ENCODE results near the gene TMEM63A. TPM values are rescaled to one million over a fixed set of nuclear protein-coding genes. Genes with fewer than 3 reads are reported as not detected.

The TMEM63A gene
- total RNA-seq, 1 experiment from 2014 or later: 115 TPM

DNA sequence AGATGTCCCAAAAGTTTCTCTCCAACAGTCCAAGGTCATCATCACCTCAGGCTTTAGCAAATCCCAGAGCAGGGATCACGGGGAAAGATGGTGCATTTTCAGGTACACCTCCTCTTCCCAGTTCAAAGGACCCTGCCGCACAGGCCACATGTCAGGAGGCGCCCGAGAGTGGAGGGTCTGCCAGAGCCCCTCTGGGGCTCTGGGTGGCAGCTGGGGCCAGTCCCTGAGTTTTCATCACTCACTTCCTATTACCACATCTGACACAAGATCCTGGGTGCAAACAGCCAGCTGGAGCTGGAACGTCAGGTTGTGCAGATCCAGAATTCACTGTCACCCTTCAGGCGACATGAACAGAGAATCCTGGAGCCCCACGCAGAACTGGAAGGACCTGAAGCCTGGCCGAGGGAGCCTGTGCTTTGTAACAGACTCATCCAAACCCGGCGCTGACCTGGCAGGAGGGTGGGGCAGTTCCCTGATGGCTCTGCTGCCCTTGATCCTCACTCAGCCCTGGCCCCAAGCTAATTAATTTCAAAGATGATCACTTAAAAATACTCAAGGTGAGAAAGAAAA is 8.8 kb downstream of the TMEM63A start:
- intact Hi-C loops (cut with micrococcal nuclease; ENCODE audit: unreplicated experiment): no loop called here
- H3K4me1 ChIP-seq (replicated peaks; ENCODE audit: insufficient read depth): peaks cover 78% of the 10 kb centered on the region
- H4K20me1 ChIP-seq (ENCODE audit: insufficient read depth): no peaks in the 10 kb centered on the region
- H2AFZ ChIP-seq: no peak overlapping the region
- no peak for DNase-seq
- peaks cover 31% of the 10 kb centered on the region for H3K79me2 ChIP-seq (ENCODE audit: low read depth)
- H3K4me2 ChIP-seq: no peak overlapping the region
- H3F3A ChIP-seq (ENCODE audit: insufficient read depth, low read depth): peaks cover 71% of the 10 kb centered on the region
- H3K36me3 ChIP-seq (ENCODE audit: low read depth): peaks cover 22% of the 10 kb centered on the region
- ChIA-PET POLR2A (ENCODE audit: unreplicated experiment) (no interaction called here), CTCF (no interaction called here)
- H3K4me3 ChIP-seq: no peak overlapping the region
- no peaks in the 10 kb centered on the region for H3K27me3 ChIP-seq (ENCODE audit: insufficient read depth, low read depth)
- no TSS peak for BruUV-seq (replicated peaks)
- no peak for TF ChIP-seq EZH2 (IDR thresholded peaks at IDR 0.05; ENCODE audit: low read depth)
- TF ChIP-seq, protein P1, sequence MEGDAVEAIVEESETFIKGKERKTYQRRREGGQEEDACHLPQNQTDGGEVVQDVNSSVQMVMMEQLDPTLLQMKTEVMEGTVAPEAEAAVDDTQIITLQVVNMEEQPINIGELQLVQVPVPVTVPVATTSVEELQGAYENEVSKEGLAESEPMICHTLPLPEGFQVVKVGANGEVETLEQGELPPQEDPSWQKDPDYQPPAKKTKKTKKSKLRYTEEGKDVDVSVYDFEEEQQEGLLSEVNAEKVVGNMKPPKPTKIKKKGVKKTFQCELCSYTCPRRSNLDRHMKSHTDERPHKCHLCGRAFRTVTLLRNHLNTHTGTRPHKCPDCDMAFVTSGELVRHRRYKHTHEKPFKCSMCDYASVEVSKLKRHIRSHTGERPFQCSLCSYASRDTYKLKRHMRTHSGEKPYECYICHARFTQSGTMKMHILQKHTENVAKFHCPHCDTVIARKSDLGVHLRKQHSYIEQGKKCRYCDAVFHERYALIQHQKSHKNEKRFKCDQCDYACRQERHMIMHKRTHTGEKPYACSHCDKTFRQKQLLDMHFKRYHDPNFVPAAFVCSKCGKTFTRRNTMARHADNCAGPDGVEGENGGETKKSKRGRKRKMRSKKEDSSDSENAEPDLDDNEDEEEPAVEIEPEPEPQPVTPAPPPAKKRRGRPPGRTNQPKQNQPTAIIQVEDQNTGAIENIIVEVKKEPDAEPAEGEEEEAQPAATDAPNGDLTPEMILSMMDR (conservative IDR thresholded peaks at IDR 0.05): no peak
- no peaks in the 10 kb centered on the region for H3K9me2 ChIP-seq (ENCODE audit: insufficient read depth)
- H3K27ac ChIP-seq: no peak overlapping the region
- H3K9me3 ChIP-seq (ENCODE audit: insufficient read depth, low read depth): no peaks in the 10 kb centered on the region

DNA sequence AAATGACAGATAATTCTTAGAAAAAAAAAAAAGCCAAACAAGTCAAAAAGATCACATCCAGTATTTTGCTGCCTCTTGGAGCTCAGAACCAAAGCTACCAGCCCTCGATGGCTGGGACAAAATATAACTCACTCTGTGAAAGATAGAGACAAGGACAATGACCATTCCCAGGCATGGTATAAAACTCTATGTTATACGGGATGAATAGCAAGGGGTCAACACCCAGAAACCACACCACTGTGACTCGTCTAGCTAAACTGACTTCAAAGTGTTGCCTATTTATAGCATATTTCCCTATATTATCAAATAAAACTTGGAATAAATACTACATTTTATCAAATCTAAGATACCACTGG is 10.1 kb downstream of the TMEM63A start:
- CTCF ChIA-PET: interaction anchor here (0.6 kb wide), 1 partner anchor 8 kb away, joined by 3 read pairs; no protein-coding TSS in a partner anchor
- peak overlapping the region; percentile 31 for H3K4me2 ChIP-seq
- POLR2A ChIA-PET (ENCODE audit: unreplicated experiment): no interaction called here
- peaks cover 58% of the 10 kb centered on the region for H3F3A ChIP-seq (ENCODE audit: insufficient read depth, low read depth)
- no peak for DNase-seq
- intact Hi-C loops (cut with micrococcal nuclease; ENCODE audit: unreplicated experiment): no loop called here
- no peak overlapping the region for H3K4me3 ChIP-seq
- no TSS peak for BruUV-seq (replicated peaks)
- TF ChIP-seq, protein P1 (conservative IDR thresholded peaks at IDR 0.05): no peak
- TF ChIP-seq EZH2 (IDR thresholded peaks at IDR 0.05; ENCODE audit: low read depth): no peak
- H3K4me1 ChIP-seq (replicated peaks; ENCODE audit: insufficient read depth): peaks cover 65% of the 10 kb centered on the region
- no peak overlapping the region for H2AFZ ChIP-seq
- H3K27ac ChIP-seq: peak overlapping the region; percentile 36
- H4K20me1 ChIP-seq (ENCODE audit: insufficient read depth): no peaks in the 10 kb centered on the region
- H3K9me2 ChIP-seq (ENCODE audit: insufficient read depth): no peaks in the 10 kb centered on the region
- no peaks in the 10 kb centered on the region for H3K9me3 ChIP-seq (ENCODE audit: insufficient read depth, low read depth)
- peaks cover 32% of the 10 kb centered on the region for H3K36me3 ChIP-seq (ENCODE audit: low read depth)
- H3K27me3 ChIP-seq (ENCODE audit: insufficient read depth, low read depth): no peaks in the 10 kb centered on the region
- H3K79me2 ChIP-seq (ENCODE audit: low read depth): peaks cover 22% of the 10 kb centered on the region

DNA sequence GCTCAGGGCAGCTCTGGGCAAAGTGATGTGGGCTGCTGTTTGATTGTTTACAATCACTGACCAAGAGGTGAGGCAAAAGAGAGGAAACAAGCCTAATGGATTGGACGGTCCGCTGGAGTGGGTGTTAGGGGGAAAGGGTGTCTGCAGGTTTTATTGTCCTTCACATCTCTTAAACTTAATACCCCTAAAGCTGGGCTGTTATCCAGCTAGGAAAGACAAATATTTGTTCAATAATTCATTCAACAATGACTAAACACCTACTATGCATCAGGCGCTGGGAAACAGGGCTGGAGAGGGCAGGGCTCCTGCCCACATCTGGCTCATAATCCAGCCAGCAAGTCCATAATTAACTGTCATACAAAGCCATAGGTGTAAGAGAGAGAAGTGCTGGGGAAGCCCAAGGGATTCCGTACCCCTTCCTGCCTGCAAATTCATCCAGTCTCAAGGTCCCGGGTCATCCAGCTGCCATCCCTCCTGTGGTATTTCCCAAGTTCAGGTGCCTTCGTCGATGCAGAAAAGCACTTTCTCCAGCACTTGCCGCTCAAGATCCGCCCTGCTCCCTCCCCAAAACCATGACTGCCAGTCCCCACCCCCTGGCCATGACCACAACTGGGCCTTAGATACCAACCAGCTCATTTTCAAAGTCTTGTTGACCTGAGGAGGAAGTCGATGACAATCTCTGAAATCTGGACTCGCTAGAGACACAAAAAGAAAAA is 10.7 kb downstream of the TMEM63A start:
- H3K4me2 ChIP-seq: peak overlapping the region; percentile 31

More for the DNA sequence above, 10.7 kb downstream of the TMEM63A start:
- no peaks in the 10 kb centered on the region for H3K27me3 ChIP-seq (ENCODE audit: insufficient read depth, low read depth)
- no TSS peak for BruUV-seq (replicated peaks)
- H3F3A ChIP-seq (ENCODE audit: insufficient read depth, low read depth): peaks cover 52% of the 10 kb centered on the region
- no peak overlapping the region for H3K4me3 ChIP-seq
- TF ChIP-seq, protein P1 (conservative IDR thresholded peaks at IDR 0.05): no peak
- no peak for TF ChIP-seq EZH2 (IDR thresholded peaks at IDR 0.05; ENCODE audit: low read depth)
- H3K27ac ChIP-seq: peak overlapping the region; percentile 36
- POLR2A ChIA-PET (ENCODE audit: unreplicated experiment): no interaction called here
- H3K4me1 ChIP-seq (replicated peaks; ENCODE audit: insufficient read depth): peaks cover 59% of the 10 kb centered on the region
- DNase-seq: peak in 1 of 2 experiments; percentile 75
- H3K79me2 ChIP-seq (ENCODE audit: low read depth): peaks cover 18% of the 10 kb centered on the region
- peaks cover 28% of the 10 kb centered on the region for H3K36me3 ChIP-seq (ENCODE audit: low read depth)
- no peaks in the 10 kb centered on the region for H3K9me2 ChIP-seq (ENCODE audit: insufficient read depth)
- CTCF ChIA-PET: interaction anchor here (0.6 kb wide), 1 partner anchor 9 kb away, joined by 3 read pairs; no protein-coding TSS in a partner anchor
- H2AFZ ChIP-seq: no peak overlapping the region
- H4K20me1 ChIP-seq (ENCODE audit: insufficient read depth): no peaks in the 10 kb centered on the region
- intact Hi-C loops (cut with micrococcal nuclease; ENCODE audit: unreplicated experiment): no loop called here
- no peaks in the 10 kb centered on the region for H3K9me3 ChIP-seq (ENCODE audit: insufficient read depth, low read depth)

Data from PC-9 (cell line).